Measurements from ENCODE around the gene ZFP36.

DNA sequence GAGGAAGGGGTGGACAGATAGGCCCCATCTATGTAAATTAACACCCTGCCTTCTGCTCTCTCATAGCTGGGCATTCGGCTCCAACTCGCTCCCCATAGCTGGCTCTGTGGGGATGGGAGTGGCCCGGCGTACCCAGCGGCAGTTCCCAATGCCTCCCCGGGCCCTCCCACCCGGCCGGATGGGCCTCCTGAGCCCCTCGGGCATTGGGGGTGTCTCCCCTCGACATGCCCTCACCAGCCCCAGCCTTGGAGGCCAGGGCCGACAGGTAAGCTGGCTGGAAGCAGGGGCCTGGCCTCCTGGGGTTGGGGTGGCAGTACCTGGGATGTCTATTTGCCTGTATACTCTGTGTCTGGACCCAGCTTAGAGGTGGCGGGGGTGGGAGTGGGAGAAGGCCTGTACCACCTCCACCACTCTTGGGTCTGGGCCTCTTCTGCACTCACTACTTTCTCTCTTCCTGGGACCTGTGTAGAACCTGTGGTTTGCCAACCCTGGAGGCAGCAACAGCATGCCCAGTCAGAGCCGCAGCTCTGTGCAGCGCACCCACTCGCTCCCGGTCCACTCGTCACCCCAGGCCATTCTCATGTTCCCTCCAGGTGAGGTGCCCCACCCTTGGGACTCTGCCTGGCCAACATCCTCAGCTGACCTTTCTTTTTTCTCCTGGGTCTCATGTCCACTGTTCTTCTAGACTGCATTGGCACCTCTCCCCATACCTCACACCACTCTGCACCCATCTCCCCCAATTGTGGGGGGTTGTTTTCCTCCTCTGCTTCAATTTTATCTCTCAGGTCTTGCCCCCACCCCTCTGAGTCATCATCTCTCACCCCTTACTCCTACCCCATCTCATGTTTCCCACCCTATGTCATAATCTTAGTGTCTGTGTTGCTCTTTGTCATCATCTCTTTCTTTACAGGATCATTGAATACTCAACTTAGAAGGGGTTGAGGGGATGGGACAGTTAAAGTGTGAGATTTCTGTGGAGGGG is 25.8 kb upstream of the ZFP36 start:
- TF ChIP-seq CTCF (conservative IDR thresholded peaks at IDR 0.05 in 1 of 2, IDR thresholded peaks at IDR 0.05 in 1 of 2; ENCODE audit: extremely low read depth in 1 of 2, insufficient read depth in 1 of 2, low read depth in 1 of 2, low read length in 2 of 2) (no peak), EZH2 (IDR thresholded peaks at IDR 0.05; ENCODE audit: borderline replicate concordance, low read length) (no peak)
